Glomerular endothelial cell (primary cell): ENCODE measurements around the gene ST6GAL1. TPM values are rescaled to one million over a fixed set of nuclear protein-coding genes. Genes with fewer than 3 reads are reported as not detected.
A peak's percentile ranks its signal among the peaks of the same experiment; 100 is the strongest.

Experiments used
- DNase-seq: peaks from one replicate; pipeline ENCODE4 v3.0.0-alpha.2; 2011; ENCODE audit warnings: low read depth, low spot score; ENCODE audit errors: extremely low read depth
- total RNA-seq: library from RNA; depleted of rRNA; stranded (reverse); fragments of >200 nt; gene quantifications from 2 replicates; pipeline ENCODE4 v1.2.3, GENCODE V29; 2015

ST6GAL1 gene
- total RNA-seq, 1 donor from 2014 or later: 81.4 TPM

DNA sequence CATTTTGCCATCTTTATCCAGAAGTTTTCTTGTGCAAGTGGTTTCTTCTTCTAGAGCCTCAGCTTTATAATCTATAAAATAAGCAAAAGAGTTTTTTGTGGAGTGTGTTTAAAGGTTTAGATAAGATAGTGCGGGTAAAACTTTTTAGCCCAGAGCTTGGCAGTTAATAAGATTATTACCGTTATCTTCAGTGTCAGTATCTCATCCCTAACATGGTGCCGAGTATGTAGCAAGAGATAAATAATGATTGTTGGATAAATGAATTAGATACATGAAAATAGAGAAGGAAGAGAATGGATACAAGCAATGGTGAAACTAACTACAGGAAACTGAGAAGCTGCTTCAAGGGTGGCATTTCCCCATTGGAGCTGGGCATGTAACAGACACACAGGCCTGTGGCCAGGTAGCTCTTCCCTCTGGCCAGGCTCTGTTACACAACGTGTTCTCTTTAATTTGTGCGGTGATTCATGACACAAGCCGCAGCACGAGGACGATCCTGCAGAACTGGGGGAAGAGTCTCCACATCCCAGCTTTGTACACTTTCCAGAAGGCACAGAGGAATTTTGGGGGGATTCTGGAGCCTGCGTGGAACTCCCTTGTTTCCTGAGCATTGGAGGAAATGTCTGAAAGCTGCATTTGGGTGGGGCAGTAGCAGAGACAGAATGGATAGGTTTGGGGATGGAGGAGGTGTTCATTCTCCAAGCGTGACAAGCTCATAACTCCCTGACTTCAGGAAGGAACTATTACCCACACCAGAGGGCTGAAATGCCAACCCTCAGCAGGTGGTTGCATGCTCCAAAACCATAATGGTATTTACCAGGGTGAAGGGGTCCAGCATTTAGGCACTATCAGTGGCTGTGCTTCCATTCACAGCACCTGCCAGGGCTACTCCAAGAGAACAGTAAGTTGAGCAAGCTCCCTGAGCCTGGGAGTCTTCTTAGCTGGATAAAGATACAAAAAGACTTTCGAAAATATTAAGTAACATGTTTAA, 14.2 kb upstream of the ST6GAL1 start:
- no peak for DNase-seq

DNA sequence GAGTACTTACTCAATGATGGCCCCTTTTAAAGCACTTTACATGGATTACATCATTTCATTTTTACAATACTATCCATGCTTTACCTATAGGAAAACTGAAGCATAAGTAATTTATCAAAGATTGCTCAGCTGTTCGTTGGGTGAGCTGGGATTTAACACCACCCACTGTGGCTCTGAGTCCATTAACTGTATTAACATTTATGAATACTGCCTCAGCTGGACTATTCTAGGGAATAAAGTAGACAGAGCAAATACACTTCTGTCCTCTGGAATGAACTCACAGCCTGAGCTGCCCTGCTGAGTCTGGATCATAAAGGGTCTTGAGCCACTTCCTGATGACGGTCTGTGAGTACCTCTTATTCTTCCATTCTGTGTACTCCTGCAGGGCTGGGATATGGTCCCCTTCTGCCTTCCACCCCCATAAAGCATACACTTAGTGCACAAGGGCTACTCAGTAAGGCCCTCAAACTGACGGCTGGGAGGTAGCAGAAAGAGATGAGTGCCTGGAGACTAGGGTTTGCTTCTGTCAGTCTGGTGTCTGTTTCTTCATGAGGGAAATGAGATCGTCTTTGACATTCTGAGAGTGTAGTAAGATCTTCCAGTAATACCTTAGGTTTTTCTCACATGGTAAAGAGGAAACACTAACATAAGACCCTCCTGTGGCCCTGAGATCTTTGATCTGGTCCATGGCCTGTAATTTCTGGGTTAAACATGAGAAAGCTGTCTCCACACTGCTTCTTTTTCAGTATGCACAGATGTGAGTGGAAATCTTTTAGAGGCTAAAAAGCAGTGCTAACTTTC, 12.6 kb upstream of the ST6GAL1 start:
- no peak for DNase-seq

DNA sequence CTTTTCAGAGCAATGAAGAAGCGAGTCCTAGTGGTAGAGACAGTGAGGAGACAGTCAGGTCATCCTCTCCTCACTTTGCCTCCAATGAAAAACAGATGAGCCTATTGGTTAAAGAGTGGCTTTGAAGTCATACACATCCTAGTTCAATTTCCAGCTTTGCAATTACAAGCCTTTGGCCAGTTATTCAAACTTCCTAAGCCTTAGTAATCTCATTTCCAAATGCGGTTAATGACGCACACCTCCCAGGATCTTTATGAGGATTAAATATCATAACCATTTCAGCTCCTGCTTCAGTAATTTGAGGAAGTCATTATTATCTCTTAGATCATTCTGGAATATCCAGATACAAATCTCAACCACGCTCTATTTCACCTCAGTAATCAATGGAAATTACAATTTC, 10.0 kb upstream of the ST6GAL1 start:
- DNase-seq: no peak

DNA sequence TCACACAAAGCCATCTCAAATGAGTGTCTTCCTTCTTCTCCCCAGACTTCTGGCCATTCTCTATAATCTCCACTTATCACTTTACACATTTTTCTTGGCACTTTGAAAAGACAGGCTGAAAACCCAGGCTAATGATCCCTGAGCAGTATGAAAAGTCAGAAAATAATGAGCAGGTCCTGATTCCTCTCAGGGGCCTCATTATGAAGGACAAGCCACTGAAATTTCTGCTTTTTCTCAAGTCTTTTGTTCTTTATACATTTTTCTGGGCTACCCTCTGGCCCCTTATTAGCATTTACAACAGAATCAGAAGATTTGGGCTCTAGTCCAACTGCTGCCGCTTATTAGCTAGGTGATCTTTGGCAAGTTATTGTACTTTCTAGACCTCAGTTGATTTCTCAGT, 9.5 kb upstream of the ST6GAL1 start:
- no peak for DNase-seq

DNA sequence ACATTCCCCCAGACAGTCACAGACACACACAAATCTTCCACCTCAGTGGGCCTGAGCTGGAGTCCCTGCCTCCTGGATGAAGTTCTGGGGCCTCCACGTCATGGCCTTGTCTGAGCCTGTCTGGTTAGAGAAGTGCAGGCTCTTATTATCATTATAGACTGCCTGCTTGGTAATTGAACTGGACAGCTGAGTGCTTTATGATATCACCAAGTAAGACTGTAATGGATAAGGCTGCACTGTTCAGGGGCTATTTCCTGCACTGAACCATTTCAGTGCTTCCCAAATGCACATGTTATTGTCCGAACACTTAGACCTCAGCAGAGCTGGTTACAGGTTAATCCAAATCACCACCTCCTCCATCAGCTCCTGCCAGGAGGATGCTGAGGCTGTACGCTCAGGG, 8.7 kb upstream of the ST6GAL1 start:
- DNase-seq: no peak

DNA sequence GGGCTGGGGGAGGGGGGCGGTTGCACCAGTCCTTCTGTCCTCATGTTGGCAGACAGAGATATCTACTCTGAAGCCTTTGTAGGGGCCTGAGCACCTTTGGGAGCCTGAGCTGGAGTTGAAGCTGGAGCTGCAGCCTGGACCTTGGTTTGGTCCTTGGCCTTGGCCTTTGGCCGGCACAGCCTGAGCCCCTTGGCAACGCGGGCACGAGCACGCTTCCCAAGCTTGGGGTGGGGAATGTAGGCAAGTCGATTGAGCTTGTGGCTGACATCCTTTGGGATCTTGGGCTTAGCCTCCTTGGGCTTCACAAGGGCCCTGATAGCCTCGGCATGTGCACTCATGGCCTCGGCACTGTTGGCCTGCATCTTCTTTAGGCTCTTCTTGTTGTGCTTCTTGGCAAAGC, 8.1 kb upstream of the ST6GAL1 start:
- DNase-seq: no peak

DNA sequence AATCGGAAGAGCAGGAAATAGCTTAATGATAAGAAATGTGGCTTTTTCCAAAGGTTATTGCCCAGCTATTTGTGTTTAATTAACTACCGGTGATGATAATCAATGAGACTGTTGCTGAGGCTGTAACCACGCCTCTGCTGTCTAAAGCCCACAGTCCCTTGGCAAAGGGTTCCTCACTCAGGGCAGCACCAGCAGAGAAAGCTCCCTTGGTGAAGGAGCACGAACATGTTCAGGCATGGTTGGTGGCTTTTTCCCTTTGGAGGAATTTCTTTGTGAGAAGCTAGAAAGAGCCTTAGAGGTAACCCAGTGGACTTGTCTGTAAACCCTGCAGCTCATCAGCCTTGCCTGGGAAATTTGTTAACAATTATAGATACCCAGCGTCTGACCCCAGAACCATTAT, 7.5 kb upstream of the ST6GAL1 start:
- no peak for DNase-seq

DNA sequence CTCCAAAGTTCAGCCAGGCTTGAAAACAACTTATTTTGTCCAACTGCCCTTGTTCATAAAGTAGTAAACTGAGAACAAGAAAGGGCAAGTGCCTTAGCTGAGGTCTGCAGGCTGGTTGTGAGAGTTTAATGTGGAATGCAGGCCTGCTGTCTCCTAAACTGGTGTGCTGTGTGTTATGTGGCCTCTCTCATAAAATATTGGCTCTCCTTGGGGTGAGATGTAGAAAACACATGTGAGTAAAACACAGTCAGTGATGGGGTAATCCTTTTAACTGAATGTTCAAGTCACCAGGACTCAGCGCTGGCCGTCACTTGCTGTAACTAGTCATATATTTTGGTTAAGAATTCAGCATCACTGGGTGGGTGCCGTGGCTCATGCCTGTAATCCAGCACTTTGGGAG, 7.1 kb upstream of the ST6GAL1 start:
- DNase-seq: no peak

DNA sequence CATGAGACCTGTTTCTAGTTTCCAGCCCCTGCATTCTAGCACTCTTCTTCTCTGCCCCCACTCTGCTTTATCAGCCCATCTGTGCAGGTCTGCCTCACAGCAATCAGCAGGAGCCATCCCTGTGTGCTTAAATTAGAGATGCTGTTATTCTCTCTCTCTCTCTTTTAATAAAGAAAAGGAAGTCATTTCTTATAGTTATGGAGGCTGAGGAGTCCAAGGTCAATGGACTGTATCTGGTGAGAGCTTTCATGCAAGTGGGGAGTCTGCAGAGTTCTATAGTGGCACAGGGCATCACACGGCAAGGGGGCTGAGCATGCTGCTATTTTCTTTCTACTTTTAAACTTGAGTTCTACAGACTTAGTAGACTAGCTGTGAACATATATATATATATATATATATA, 4.5 kb upstream of the ST6GAL1 start:
- no peak for DNase-seq

DNA sequence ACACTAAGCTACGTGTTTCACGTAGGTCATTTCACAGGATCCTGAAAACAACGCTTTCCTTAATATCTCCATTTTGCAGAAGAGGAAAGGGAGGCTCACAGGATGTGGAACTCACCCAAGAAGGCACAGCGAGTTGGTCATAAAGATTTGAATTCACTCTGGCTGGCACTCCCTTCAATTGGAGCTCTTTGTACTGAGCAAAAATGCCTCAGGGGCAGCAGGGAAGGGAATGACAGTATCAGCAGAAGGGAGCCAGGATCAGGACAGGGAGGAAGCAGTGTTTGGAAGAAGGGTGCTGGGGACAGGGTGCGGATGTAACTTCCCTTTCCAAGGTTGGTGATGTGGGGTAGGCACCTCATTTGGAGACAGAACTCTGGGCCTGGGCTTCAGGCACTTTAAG, 1.1 kb upstream of the ST6GAL1 start:
- no peak for DNase-seq

DNA sequence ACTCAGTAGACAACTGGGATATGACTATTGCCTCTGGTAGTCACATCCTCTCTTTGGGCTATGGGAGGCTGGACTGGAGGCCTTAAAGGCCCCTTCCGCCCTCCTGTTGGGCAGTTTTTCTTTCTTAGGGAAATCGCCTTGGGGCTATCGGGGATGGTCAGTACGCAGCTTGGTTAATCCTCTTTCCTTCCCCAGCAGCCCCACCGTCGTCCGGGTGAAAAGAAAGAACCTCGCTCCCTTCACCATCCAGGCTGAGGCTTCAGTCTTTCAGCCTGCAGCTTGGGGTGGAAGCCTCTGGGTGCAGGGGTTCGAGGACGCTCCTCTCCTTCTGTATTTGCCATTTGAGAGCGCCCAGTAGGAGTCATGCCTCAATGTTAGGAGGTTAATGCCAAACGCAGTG, 641 bp upstream of the ST6GAL1 start:
- no peak for DNase-seq

DNA sequence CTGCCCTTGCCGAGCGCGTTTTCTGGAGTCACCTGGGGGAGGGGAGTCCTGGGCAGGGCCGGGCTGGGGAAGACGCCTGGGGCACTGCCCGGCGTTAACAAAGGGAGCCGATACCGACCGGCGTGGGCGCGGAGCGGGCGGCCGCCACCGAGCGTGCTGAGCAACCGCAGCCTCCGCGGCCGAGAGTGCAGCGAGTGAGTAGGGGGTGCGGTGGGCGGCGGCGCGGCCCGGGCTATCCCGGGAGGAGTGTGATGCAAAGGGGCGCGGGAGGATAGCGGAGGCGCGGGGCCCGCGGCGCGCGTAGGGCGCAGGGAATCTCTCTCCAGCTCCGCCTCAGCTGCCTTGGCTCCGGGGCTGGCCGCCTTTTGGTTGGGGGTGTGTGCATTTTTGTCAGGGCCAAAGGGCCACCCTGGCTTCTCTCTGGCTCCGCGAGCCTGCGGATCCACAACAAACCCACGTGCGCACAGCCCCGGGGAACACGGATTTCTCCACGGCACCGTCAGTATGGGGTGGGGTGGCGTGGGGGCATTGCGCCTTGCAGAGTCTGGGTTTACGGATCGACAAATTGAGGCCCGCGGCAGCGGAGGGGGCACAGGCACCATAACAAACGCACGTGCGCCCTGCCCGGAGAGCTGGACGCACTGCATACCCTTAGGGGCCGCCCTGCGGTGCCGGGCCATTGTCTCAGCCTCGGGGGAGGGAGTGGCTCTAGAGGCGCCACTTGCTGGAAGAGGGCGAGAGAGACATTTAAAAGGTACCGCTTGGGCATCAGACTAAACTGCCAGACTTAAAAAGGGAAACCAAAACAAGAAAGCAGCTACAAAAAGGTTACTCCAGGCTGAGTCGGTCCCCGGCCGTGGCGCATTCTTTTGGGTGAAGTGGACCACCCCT, 560 bp downstream of the ST6GAL1 start:
- DNase-seq: no peak

DNA sequence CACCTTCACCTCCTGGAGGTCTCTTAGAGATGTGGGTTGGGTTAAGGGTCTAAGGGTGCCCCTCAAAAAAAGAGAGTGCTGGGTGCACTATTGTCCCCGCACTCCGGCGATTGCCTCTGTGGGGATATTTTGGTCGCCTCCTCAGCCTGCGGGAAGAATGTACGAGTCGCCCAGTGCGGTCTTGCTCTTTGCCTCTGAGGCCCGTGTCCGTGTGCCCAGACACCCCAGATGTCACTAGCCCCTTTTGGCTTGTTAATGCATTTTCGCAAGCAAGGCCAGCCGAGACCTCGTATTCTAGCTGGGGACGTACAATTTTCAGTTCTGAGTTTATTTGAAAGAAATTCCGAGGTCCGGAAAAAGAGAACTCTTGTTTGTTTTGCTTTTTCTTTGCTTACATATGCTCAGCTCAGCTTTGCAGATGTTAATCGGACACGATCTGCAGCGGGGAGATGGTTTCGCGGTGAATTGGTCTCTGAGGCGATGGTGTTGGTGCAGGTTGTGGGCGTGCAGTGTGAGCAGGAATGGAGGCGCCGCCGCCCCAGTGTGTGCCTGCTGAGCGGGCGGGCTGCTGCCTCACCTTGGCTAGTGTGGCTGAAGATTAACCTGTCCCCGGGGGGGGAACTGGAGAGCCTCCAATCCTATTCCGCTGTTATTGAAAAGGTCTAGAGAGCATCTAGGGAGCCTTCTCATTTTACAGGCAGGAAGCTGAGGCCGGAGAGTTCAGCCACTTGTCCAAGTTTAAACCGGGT, 1.4 kb downstream of the ST6GAL1 start:
- no peak for DNase-seq

DNA sequence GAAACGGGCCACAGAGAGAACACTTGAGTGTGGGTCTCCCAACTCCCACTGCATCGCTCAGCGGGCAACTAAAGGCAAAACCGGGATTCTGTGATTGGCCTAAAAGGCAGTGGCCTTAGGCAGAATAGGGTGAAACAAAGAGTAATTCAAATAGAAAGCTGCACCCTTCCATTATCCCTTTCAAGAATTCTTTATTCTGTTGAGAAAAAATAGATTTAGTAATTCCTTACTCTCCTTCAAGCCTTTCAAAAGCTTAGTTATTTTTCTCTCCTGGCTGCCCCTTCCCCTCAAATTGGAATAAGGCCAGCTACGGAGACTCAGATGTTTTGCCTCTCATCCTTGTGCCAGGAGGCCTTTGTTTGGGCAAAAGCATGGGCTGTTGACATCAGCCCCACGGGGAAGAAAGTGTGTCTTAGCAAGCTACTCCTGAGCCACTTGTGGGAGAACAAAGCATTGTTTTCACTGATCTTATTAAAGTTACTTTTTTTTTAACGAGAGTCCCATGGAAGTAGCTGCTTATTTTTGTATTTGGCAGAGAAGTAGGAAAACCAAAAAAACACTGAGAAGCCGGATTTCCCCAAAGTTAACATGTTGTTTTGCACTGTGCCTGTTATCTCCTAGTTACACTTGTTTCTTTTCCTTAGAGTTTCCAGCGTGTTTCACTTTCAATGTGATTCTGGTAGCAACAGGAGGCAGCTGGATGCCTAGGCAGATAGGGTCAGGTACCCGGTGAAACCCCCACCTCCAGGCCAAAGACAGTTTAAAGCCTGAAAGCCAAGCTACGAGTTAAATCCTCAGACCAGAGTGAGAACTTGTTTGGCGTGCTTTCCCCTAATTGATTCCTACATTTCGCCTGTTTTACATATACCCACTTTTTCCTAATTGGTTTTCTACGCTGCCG, 2.2 kb downstream of the ST6GAL1 start:
- DNase-seq: peak; percentile 65

DNA sequence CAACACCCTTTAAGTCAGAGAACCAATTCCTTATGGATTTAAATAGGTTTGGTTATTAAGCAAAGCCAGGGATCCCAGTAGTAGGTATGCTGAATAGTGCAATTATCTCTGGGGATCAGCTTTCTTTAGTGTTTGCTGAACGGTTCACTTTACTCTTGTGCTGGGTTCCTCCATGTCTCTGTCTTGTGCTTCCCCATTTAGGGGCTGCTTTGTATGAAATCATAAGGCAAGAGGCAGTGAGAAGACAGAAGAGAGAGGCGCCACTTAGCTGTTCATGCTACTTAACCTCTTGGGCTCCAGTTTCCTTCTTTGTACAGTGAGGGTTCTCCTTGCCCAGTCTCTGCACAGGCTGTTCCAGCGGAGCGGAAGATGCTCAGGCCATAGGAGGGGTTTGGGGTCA, 3.5 kb downstream of the ST6GAL1 start:
- DNase-seq: no peak

DNA sequence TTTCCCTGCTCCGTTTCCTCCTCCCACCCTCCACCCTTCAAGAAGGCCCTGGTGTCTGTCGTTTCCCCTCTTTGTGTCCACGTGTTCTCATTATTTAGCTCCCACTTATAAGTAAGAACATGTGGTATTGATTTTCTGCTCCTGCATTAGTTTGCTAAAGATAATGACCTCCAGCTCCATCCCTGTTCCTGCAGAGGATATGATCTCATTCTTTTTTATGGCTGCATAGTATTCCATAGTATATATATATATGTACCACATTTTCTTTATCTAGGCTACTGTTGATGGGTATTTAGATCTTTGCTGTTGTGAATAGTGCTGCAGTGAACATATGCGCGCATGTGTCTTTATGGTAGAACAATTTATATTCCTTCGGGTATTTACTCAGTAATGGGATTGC, 4.8 kb downstream of the ST6GAL1 start:
- DNase-seq: no peak

DNA sequence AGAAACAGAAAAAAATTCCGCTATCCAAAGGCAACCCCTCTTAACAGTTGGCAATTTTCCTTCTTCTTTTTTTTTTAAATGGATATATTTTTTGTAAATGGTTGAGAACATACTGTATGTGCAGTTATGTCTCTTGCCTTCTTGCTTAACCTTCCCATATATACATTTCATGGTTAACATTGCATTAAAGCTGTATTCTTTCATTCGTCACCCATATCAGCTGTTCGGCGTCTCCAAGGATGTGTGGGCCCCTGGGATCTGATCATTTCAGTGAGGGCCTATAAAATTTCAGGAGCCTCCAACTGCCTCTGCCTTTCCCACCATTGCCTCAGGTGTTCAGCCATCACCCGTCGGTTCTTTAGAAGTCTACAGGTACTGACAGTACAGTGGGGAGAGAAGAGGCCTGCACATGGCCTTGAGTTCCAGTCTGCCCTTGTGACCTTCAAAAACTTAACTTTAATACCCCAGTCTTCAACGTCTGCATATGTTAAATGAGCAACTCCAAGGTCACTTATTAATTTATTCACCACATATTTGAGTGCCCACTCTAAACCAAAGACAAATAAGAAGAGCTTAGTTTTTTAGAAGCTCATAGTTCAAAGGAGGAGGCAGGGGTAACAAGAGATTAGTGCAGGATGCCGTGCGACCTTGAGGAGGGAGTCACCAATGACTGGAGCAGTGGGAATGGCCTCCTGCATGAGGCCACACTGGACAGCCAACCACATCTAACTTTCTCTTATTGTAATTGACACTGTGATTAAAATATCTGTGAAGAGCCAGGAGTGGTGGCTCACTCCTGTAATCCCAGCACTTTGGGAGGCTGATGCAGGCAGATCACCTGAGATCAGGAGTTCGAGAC, 6.9 kb downstream of the ST6GAL1 start:
- DNase-seq: no peak

DNA sequence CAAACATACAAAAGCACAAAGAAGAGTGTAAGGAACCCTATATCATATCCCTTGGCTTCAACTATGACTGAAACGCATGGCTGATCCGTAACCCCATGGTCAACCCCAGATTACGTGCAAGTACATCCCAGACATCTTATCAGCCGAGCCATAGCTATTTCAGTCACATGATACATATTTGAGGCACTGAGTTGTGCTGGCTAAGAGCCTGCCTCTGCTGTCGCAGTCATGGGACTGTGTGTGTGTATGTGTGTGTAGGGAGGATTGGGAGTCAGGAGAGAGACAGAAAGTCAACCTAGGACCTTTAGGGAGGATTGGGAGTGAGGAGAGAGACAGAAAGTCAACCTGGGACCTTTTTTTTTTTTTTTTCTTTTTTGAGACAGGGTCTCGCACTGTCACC, 8.4 kb downstream of the ST6GAL1 start:
- no peak for DNase-seq
